ENCODE measurements around the gene FAM227B.

- no peak for TF ChIP-seq NFRKB (IDR thresholded peaks at IDR 0.05)
- no peak for TF ChIP-seq ELF4 (IDR thresholded peaks at IDR 0.05)
- TF ChIP-seq BHLHE40 (IDR thresholded peaks at IDR 0.05; ENCODE audit: borderline replicate concordance) = no peak
- TF ChIP-seq SP1 (IDR thresholded peaks at IDR 0.05) = no peak
- no peak for TF ChIP-seq ARNT (IDR thresholded peaks at IDR 0.05)
- TF ChIP-seq SUZ12 (IDR thresholded peaks at IDR 0.05) = no peak
- no peak for TF ChIP-seq FOXM1 (IDR thresholded peaks at IDR 0.05; ENCODE audit: borderline replicate concordance)
- no peak for TF ChIP-seq TARDBP (IDR thresholded peaks at IDR 0.05)
- no peak for TF ChIP-seq ZNF384 (IDR thresholded peaks at IDR 0.05)
- TF ChIP-seq L3MBTL2 (conservative IDR thresholded peaks at IDR 0.05) = no peak
Observed at GRCh38 chr15:49301562-49301961, 319.1 kb downstream of the FAM227B start.
